Measurements from ENCODE around the gene CPNE5. TPM values are rescaled to one million over a fixed set of nuclear protein-coding genes. Genes with fewer than 3 reads are reported as not detected.

Gene CPNE5
- total RNA-seq, 1 donor from 2014 or later, result not detected

DNA sequence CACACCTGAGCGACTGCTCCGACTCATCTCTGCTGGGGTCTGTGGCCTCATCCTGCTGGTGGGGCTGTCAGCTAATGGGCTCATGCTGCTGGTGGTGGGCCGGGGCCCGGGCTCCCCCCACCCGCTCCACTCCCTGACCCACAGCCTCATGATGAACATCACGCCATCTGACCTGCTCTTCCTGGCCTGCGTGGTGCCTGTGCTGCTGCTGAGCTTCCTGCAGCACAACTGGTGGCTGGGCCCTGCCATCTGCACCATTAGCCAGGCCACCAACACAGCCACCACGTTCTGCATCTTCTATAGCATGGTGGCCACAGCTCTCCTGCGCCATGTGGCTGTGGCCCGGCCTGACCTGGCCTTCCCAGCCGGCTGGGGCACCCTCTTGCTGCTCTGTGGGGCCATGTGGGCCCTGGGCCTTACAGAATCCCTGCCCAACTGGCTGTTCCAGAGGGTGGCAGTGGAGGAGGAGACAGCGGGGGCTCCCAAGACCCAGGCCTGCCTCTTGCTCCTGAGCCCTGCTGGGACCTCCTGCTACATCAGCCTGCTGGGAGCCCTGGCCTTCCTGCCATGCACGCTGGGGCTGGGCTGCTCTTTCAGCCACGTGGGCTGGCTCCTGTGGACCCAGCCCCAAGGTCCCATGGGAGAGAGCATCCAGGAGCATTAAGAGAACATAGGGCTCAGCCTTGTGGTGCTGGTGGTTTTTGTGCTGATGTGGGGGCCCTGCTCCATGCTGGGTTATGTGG is 102.0 kb downstream of the CPNE5 start:
- TF ChIP-seq, protein P1, sequence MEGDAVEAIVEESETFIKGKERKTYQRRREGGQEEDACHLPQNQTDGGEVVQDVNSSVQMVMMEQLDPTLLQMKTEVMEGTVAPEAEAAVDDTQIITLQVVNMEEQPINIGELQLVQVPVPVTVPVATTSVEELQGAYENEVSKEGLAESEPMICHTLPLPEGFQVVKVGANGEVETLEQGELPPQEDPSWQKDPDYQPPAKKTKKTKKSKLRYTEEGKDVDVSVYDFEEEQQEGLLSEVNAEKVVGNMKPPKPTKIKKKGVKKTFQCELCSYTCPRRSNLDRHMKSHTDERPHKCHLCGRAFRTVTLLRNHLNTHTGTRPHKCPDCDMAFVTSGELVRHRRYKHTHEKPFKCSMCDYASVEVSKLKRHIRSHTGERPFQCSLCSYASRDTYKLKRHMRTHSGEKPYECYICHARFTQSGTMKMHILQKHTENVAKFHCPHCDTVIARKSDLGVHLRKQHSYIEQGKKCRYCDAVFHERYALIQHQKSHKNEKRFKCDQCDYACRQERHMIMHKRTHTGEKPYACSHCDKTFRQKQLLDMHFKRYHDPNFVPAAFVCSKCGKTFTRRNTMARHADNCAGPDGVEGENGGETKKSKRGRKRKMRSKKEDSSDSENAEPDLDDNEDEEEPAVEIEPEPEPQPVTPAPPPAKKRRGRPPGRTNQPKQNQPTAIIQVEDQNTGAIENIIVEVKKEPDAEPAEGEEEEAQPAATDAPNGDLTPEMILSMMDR (IDR thresholded peaks at IDR 0.05), result no peak
- Mint-ChIP-seq H3K4me1 (ENCODE audit: unreplicated experiment) (peaks cover 4% of the 10 kb centered on the region), H3K36me3 (ENCODE audit: unreplicated experiment) (no peaks in the 10 kb centered on the region), H3K27ac (ENCODE audit: unreplicated experiment) (no peak overlapping the region), H3K27me3 (ENCODE audit: unreplicated experiment) (no peaks in the 10 kb centered on the region), H3K9me3 (ENCODE audit: unreplicated experiment) (no peaks in the 10 kb centered on the region), H3K4me3 (ENCODE audit: unreplicated experiment) (no peak overlapping the region)
- no peak for DNase-seq (ENCODE audit: extremely low spot score, unreplicated experiment)

GRCh38 chr6:36735110-36736071 is 103.9 kb downstream of the CPNE5 start:
- Mint-ChIP-seq H3K27ac (ENCODE audit: unreplicated experiment) (no peak overlapping the region), H3K27me3 (ENCODE audit: unreplicated experiment) (no peaks in the 10 kb centered on the region), H3K4me3 (ENCODE audit: unreplicated experiment) (no peak overlapping the region), H3K4me1 (ENCODE audit: unreplicated experiment) (peaks cover 4% of the 10 kb centered on the region), H3K36me3 (ENCODE audit: unreplicated experiment) (no peaks in the 10 kb centered on the region), H3K9me3 (ENCODE audit: unreplicated experiment) (no peaks in the 10 kb centered on the region)
- TF ChIP-seq, protein P1 (IDR thresholded peaks at IDR 0.05), result no peak
- no peak for DNase-seq (ENCODE audit: extremely low spot score, unreplicated experiment)

DNA sequence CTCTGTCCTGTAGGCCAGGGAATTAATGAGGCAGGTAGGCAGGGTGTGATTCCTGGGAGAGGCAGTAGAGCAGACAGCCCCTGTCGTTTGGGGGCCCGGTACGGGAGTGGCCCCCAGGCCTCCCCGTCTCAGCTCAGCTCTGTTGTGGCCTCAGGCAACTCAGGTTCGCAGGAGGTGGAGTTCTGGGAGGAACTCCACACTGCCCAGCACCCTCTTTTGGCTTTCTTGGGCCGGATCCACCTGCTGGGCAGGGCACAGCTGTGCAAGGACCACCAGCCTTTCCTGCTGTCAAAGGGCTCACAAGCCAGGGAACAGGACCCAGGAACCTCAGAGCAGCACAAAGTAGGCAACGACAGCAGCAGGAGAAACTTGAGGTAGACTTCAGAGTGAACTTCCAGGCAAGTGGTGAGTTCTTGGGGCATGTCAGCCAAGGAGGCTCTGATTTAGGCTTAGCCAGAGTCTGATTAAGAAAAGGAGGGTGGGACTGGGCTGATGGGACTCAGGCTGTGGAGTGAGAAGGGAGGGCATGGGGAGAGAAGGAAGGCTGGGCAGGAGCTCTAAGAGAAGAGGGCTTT is 104.7 kb downstream of the CPNE5 start:
- TF ChIP-seq, protein P1 (IDR thresholded peaks at IDR 0.05), result no peak
- H3K36me3 Mint-ChIP-seq (ENCODE audit: unreplicated experiment), result no peaks in the 10 kb centered on the region
- H3K27me3 Mint-ChIP-seq (ENCODE audit: unreplicated experiment), result no peaks in the 10 kb centered on the region
- no peak for DNase-seq (ENCODE audit: extremely low spot score, unreplicated experiment)
- peaks cover 4% of the 10 kb centered on the region for H3K4me1 Mint-ChIP-seq (ENCODE audit: unreplicated experiment)
- no peaks in the 10 kb centered on the region for H3K9me3 Mint-ChIP-seq (ENCODE audit: unreplicated experiment)
- no peak overlapping the region for H3K27ac Mint-ChIP-seq (ENCODE audit: unreplicated experiment)
- no peak overlapping the region for H3K4me3 Mint-ChIP-seq (ENCODE audit: unreplicated experiment)

GRCh38 chr6:36733300-36733699 is 105.9 kb downstream of the CPNE5 start:
- H3K36me3 Mint-ChIP-seq (ENCODE audit: unreplicated experiment), result no peaks in the 10 kb centered on the region
- H3K27ac Mint-ChIP-seq (ENCODE audit: unreplicated experiment), result no peak overlapping the region
- peaks cover 10% of the 10 kb centered on the region for H3K4me1 Mint-ChIP-seq (ENCODE audit: unreplicated experiment)
- no peak overlapping the region for H3K4me3 Mint-ChIP-seq (ENCODE audit: unreplicated experiment)
- DNase-seq (ENCODE audit: extremely low spot score, unreplicated experiment), result no peak
- TF ChIP-seq, protein P1 (IDR thresholded peaks at IDR 0.05), result no peak
- H3K27me3 Mint-ChIP-seq (ENCODE audit: unreplicated experiment), result no peaks in the 10 kb centered on the region
- no peaks in the 10 kb centered on the region for H3K9me3 Mint-ChIP-seq (ENCODE audit: unreplicated experiment)
